IMR-90 (cell line): ENCODE data around the gene PLPP4. TPM values are rescaled to one million over a fixed set of nuclear protein-coding genes. Genes with fewer than 3 reads are reported as not detected.

ENCODE experiments used
- ATAC-seq: fragments of 200-7000 bp; cut with Tn5 transposase; 2 replicates; pipeline ENCODE4 v1.9.1; 2020; ENCODE audit warnings: low read depth, mild to moderate bottlenecking, moderate library complexity
- BruUV-seq: library from RNA; stranded (reverse); fragments of 400-500 nt; replicated peaks from 2 replicates; lab custom pipeline; 2021; lab: Mats Ljungman, UMichigan
- CTCF ChIA-PET: fragments of 300-600 bp; formaldehyde crosslinking; extraction: SDS; loops from one replicate; lab custom pipeline; 2021; ENCODE audit warnings: antibody characterized with exemption; lab: Yijun Ruan, JAX
- POLR2A ChIA-PET: fragments of 300-600 bp; sonication (Branson Sonifier 250); formaldehyde crosslinking; loops from one replicate; lab custom pipeline; 2022; ENCODE audit warnings: antibody characterized with exemption; ENCODE audit not compliant: unreplicated experiment; lab: Charles Lee
- DNase-seq: peaks from one replicate; pipeline ENCODE4 v3.0.0; 2013
- H2AFZ ChIP-seq: replicated peaks from 2 replicates; pipeline ENCODE3; 2013; ENCODE audit warnings: low read length, mild to moderate bottlenecking; ENCODE audit not compliant: poor library complexity
- H2AK5ac ChIP-seq: 2 replicates; pipeline ENCODE4 v1.6.1; 2013; ENCODE audit warnings: low read depth, low read length, inconsistent platforms
- H2AK9ac ChIP-seq: replicated peaks from 2 replicates; pipeline ENCODE3; 2013; ENCODE audit warnings: mild to moderate bottlenecking, low read depth, low read length, moderate library complexity; ENCODE audit not compliant: poor library complexity
- H2BK120ac ChIP-seq: 2 replicates; pipeline ENCODE4 v1.6.1; 2013; ENCODE audit warnings: low read depth, low read length, inconsistent platforms
- H2BK15ac ChIP-seq: 3 replicates; pipeline ENCODE4 v1.6.1; 2013; ENCODE audit warnings: low read depth, low read length, inconsistent platforms
- H2BK20ac ChIP-seq: 2 replicates; pipeline ENCODE4 v1.6.1; 2013; ENCODE audit warnings: low read depth, mild to moderate bottlenecking, inconsistent platforms, low read length, moderate library complexity
- H2BK5ac ChIP-seq: 2 replicates; pipeline ENCODE4 v1.6.1; 2013; ENCODE audit warnings: mild to moderate bottlenecking, low read depth, low read length, inconsistent platforms; ENCODE audit not compliant: poor library complexity, severe bottlenecking
- H3K14ac ChIP-seq: replicated peaks from 2 replicates; pipeline ENCODE4 v1.6.1; 2013; ENCODE audit warnings: low read depth, low read length, inconsistent platforms
- H3K18ac ChIP-seq: 2 replicates; pipeline ENCODE4 v1.6.1; 2013; ENCODE audit warnings: low read depth, low read length, control low read depth
- H3K23ac ChIP-seq: 2 replicates; pipeline ENCODE4 v1.6.1; 2013; ENCODE audit warnings: low read depth, low read length, inconsistent platforms
- H3K27ac ChIP-seq: 2 replicates; pipeline ENCODE4 v1.5.1; 2013; ENCODE audit warnings: mild to moderate bottlenecking, control low read depth, low read length; ENCODE audit not compliant: insufficient read depth
- H3K27me3 ChIP-seq: 2 replicates; pipeline ENCODE4 v1.6.1; 2013; ENCODE audit warnings: low read length; ENCODE audit not compliant: control insufficient read depth, insufficient read depth
- H3K36me3 ChIP-seq: 2 replicates; pipeline ENCODE4 v1.6.1; 2013; ENCODE audit warnings: low read length, mixed read lengths; ENCODE audit not compliant: control insufficient read depth, insufficient read depth
- H3K4ac ChIP-seq: 2 replicates; pipeline ENCODE4 v1.6.1; 2013; ENCODE audit warnings: low read depth, low read length, inconsistent platforms
- H3K4me1 ChIP-seq: 2 replicates; pipeline ENCODE4 v1.6.1; 2013; ENCODE audit warnings: low read length, mixed read lengths; ENCODE audit not compliant: control insufficient read depth, insufficient read depth
- H3K4me2 ChIP-seq: 2 replicates; pipeline ENCODE4 v1.6.1; 2013; ENCODE audit warnings: low read depth, mild to moderate bottlenecking, control low read depth, low read length, moderate library complexity
- H3K4me3 ChIP-seq: 2 replicates; pipeline ENCODE4 v1.5.1; 2013; ENCODE audit warnings: low read depth, mild to moderate bottlenecking, control low read depth, low read length, moderate library complexity; ENCODE audit not compliant: insufficient read depth
- H3K56ac ChIP-seq: 2 replicates; pipeline ENCODE4 v1.6.1; 2013; ENCODE audit warnings: low read length, inconsistent platforms; ENCODE audit not compliant: insufficient read depth; ENCODE audit errors: extremely low read depth
- H3K79me1 ChIP-seq, 2 experiments: 2 replicates each; pipeline ENCODE4 v1.6.1; 2013; ENCODE audit warnings: low read length in 2 of 2, inconsistent platforms in 1 of 2, low read depth in 1 of 2
- H3K9ac ChIP-seq: 2 replicates; pipeline ENCODE4 v1.6.1; 2013; ENCODE audit warnings: low read depth, low read length, control low read depth
- H3K9me1 ChIP-seq: 2 replicates; pipeline ENCODE4 v1.6.1; 2013; ENCODE audit warnings: low read length, inconsistent platforms; ENCODE audit not compliant: insufficient read depth
- H3K9me3 ChIP-seq: 2 replicates; pipeline ENCODE4 v1.6.1; 2013; ENCODE audit warnings: low read length; ENCODE audit not compliant: control insufficient read depth, insufficient read depth
- H4K20me1 ChIP-seq: 2 replicates; pipeline ENCODE4 v1.6.1; 2013; ENCODE audit warnings: low read length, inconsistent platforms; ENCODE audit not compliant: insufficient read depth
- H4K5ac ChIP-seq: 2 replicates; pipeline ENCODE4 v1.6.1; 2013; ENCODE audit warnings: mild to moderate bottlenecking, low read depth, low read length, control low read depth
- H4K8ac ChIP-seq, 2 experiments: 2 replicates each; pipeline ENCODE4 v1.6.1; 2013; ENCODE audit warnings: low read depth in 2 of 2, low read length in 2 of 2, control low read depth in 1 of 2, inconsistent platforms in 1 of 2
- H4K91ac ChIP-seq: 2 replicates; pipeline ENCODE4 v1.6.1; 2013; ENCODE audit warnings: low read depth, low read length, inconsistent platforms; ENCODE audit not compliant: insufficient read depth
- CHD1 ChIP-seq: IDR thresholded peaks from 2 replicates; pipeline ENCODE4 v1.6.1; 2012; ENCODE audit warnings: low read depth, low read length, improper control_type of control experiment
- ELK1 ChIP-seq: fragments of 150-350 bp; IDR thresholded peaks from 2 replicates; pipeline ENCODE4 v1.6.1; 2016; ENCODE audit warnings: low read depth, mild to moderate bottlenecking, low read length, moderate library complexity, borderline replicate concordance
- MAFK ChIP-seq: IDR thresholded peaks from 2 replicates; pipeline ENCODE4 v1.6.1; 2012; ENCODE audit warnings: low read depth, low read length, improper control_type of control experiment
- MAZ ChIP-seq: IDR thresholded peaks from 2 replicates; pipeline ENCODE4 v1.6.1; 2012; ENCODE audit warnings: low read depth, mild to moderate bottlenecking, low read length, improper control_type of control experiment, moderate library complexity, borderline replicate concordance
- POLR2A ChIP-seq: IDR thresholded peaks from 2 replicates; pipeline ENCODE4 v1.6.1; 2012; ENCODE audit warnings: mild to moderate bottlenecking, low read depth, low read length
- RCOR1 ChIP-seq: IDR thresholded peaks from 2 replicates; pipeline ENCODE4 v1.6.1; 2012; ENCODE audit warnings: mild to moderate bottlenecking, low read length, improper control_type of control experiment; ENCODE audit not compliant: insufficient replicate concordance
- RFX5 ChIP-seq: IDR thresholded peaks from 2 replicates; pipeline ENCODE4 v1.8.0; 2012; ENCODE audit warnings: low read depth, mild to moderate bottlenecking, low read length, moderate library complexity
- SMC3 ChIP-seq: fragments of 150-350 bp; IDR thresholded peaks from 2 replicates; pipeline ENCODE4 v1.6.1; 2016; ENCODE audit warnings: low read depth, mild to moderate bottlenecking, antibody characterized with exemption, low read length, moderate library complexity
- WGBS, 2 experiments: methylation state at CpG; one replicate each; pipeline versions ENCODE4 v1.1.5 to v1.1.7; 2013; ENCODE audit warnings: missing lambda C conversion rate in 2 of 2; ENCODE audit not compliant: insufficient read length in 1 of 2; ENCODE audit errors: extremely low coverage in 2 of 2; 5-methylcytosine and 5-hydroxymethylcytosine counted together
- dilution Hi-C: fragments of 300-500 bp; cut with HindIII; formaldehyde crosslinking; loops from one replicate; pipeline ENCODE4 v1.14.3; 2018; ENCODE audit warnings: low sequenced_read_pairs; ENCODE audit not compliant: unreplicated experiment
- in situ Hi-C: fragments of 300-500 bp; cut with MboI; formaldehyde crosslinking; loops from 3 replicates; pipeline ENCODE4 v1.14.3; 2019; ENCODE audit warnings: low sequenced_read_pairs, inconsistent platforms, mixed read lengths
- intact Hi-C: fragments of 100-400 bp; cut with micrococcal nuclease; formaldehyde crosslinking; loops from 2 replicates; pipeline ENCODE4 v1.10.0; 2022
- polyA plus RNA-seq, 3 experiments: library from polyadenylated mRNA; depleted of rRNA; stranded (reverse); fragments of >200 nt; gene quantifications; 2 replicates each; pipeline ENCODE4 v1.2.3, GENCODE V29; 2012; ENCODE audit warnings: low replicate concordance in 1 of 3
- total RNA-seq: library from RNA; depleted of rRNA; stranded (reverse); fragments of >200 nt; gene quantifications from 2 replicates; pipeline ENCODE4 v1.2.3, GENCODE V29; 2012
- TF ChIP-seq, protein P1 (sequence below): fragments of 150-350 bp; IDR thresholded peaks from 2 replicates; pipeline ENCODE4 v1.6.1; 2017; ENCODE audit warnings: mild to moderate bottlenecking, antibody characterized with exemption, low read length, low read depth
- TF ChIP-seq, protein P2 (sequence below): conservative IDR thresholded peaks from 2 replicates; pipeline ENCODE4 v1.5.1; 2012; ENCODE audit warnings: mild to moderate bottlenecking, low read depth, low read length, improper control_type of control experiment

The PLPP4 gene
- total and polyA plus RNA-seq, 2 of the 4 experiments (the other 2 are of a cell fraction) = 0.18 to 0.60 TPM

DNA sequence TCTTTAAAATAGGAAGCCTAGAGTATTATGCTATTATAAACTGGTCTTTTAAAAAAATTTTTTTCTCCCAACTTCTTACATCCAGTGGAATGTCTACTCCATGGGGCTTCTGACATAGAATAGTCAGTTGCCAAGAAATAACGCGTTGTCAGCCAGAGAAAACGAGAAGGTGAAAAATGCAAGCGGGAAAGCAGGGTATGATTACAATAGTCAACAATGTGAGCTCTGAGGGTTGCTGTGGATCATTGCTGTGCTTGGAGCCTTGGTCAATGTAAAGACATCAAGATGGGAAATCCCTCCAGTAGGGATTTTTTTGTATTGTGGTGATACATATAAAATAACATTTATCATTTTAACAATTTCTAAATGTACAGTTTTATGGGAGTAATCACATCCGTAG lies 27.6 kb upstream of the PLPP4 start:
- Histone ChIP-seq H3K79me1 (no peaks in the 10 kb centered on the region), H3K9ac (no peak overlapping the region), H3K27ac (no peak overlapping the region), H2AK9ac (no peak overlapping the region), H2BK120ac (no peak overlapping the region), H4K8ac (no peak overlapping the region), H3K27me3 (no peaks in the 10 kb centered on the region), H4K20me1 (no peaks in the 10 kb centered on the region), H3K23ac (no peak overlapping the region), H4K5ac (no peak overlapping the region), H2AK5ac (no peak overlapping the region), H3K4me3 (no peak overlapping the region), H3K18ac (no peak overlapping the region), H3K56ac (no peak overlapping the region), H2BK5ac (no peak overlapping the region), H3K9me1 (no peaks in the 10 kb centered on the region), H3K9me3 (peaks cover 16% of the 10 kb centered on the region), H3K4ac (no peak overlapping the region), H4K91ac (no peak overlapping the region), H3K36me3 (no peaks in the 10 kb centered on the region), H3K14ac (no peak overlapping the region), H3K4me1 (no peaks in the 10 kb centered on the region), H2BK20ac (no peak overlapping the region), H2BK15ac (no peak overlapping the region), H3K4me2 (no peak overlapping the region), H2AFZ (no peak overlapping the region)
- BruUV-seq = no TSS peak
- 53% methylated on average over 3 of the region's 5 CpGs; no CpG with 5 or more reads in 1 of the 2 experiments for WGBS, 2 experiments
- CTCF ChIA-PET = no interaction called here
- POLR2A ChIA-PET = no interaction called here
- no peak for TF ChIP-seq SMC3
- no peak for TF ChIP-seq MAFK
- TF ChIP-seq, protein P1, sequence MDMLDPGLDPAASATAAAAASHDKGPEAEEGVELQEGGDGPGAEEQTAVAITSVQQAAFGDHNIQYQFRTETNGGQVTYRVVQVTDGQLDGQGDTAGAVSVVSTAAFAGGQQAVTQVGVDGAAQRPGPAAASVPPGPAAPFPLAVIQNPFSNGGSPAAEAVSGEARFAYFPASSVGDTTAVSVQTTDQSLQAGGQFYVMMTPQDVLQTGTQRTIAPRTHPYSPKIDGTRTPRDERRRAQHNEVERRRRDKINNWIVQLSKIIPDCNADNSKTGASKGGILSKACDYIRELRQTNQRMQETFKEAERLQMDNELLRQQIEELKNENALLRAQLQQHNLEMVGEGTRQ = no peak
- TF ChIP-seq RFX5 = no peak
- TF ChIP-seq RCOR1 = no peak
- no peak for TF ChIP-seq POLR2A
- TF ChIP-seq ELK1 = no peak
- no peak for TF ChIP-seq MAZ
- TF ChIP-seq CHD1 = no peak
- TF ChIP-seq, protein P2, sequence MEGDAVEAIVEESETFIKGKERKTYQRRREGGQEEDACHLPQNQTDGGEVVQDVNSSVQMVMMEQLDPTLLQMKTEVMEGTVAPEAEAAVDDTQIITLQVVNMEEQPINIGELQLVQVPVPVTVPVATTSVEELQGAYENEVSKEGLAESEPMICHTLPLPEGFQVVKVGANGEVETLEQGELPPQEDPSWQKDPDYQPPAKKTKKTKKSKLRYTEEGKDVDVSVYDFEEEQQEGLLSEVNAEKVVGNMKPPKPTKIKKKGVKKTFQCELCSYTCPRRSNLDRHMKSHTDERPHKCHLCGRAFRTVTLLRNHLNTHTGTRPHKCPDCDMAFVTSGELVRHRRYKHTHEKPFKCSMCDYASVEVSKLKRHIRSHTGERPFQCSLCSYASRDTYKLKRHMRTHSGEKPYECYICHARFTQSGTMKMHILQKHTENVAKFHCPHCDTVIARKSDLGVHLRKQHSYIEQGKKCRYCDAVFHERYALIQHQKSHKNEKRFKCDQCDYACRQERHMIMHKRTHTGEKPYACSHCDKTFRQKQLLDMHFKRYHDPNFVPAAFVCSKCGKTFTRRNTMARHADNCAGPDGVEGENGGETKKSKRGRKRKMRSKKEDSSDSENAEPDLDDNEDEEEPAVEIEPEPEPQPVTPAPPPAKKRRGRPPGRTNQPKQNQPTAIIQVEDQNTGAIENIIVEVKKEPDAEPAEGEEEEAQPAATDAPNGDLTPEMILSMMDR = no peak
- dilution Hi-C loops = no loop called here
- in situ Hi-C loops = no loop called here
- intact Hi-C loops = no loop called here
- no peak for DNase-seq
- ATAC-seq = no peak
